Occipital lobe (tissue), 2 donors: ENCODE measurements around the gene IFT122. TPM values are rescaled to one million over a fixed set of nuclear protein-coding genes. Genes with fewer than 3 reads are reported as not detected.

Experiments used
- DNase-seq: peaks from one replicate; lab custom pipeline; 2025; lab: John Stamatoyannopoulos, UW
- total RNA-seq: library from RNA; depleted of rRNA; stranded (reverse); fragments of >200 nt; gene quantifications from one replicate; pipeline ENCODE4 v1.2.3, GENCODE V29; 2014

Gene IFT122
- total RNA-seq, 1 donor from 2014 or later: 23.7 TPM

DNA sequence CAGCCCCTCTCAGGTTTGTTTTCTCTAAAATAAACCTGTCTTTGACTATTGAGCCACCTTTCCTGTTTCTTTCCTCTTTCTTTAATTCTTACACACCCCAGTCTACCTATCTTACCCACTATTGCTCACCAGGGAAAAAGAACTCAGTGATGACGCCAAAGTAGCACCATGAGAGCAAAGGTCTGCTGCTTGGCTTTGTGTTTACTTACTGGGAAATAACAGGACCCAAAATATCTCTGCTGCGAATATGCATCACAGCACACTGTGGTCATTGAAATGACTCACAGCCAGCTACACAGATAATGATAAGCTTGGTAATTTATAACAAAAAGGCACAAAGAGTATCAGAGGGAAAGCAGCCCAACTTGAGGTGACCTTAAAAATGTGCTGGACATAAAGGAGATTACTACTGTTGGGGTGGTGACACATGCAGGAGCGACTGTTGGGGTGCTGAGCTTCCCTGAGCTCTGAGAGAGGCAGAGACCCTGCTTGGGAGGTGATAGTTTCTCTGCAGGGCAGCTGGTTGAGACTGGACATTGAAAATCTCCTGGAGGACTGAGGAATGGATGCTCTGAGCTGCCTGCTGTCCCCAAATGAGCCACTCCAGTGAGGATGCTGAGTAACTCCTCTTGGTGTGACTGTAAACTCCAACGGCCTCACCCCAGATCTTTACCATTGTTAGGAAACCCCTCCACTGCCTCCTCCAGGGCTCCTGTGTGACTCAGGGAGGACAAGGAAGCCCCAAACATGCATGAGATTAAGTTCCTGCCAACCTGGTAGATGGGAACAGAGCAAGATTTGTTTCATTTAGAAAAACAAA is 26.1 kb upstream of the IFT122 start:
- DNase-seq: no peak

DNA sequence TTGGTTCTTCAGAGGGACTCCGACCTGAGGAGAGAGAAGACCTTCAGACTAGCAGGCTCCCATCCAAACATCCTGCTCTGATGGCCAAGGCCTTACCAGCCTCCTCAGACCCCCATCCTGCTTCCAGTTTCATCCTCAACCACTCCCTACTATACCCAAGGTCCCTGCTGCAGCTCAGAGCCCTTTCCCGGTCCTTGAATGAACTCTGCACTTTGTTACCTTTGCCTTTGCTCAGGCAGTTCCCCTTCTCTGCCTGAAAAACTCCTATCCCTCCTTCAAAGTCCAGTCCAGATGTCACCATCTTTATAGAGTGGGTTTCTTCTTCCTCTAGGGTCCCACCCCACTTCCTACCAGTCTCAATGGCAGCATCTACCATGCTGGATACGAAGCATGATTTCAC is 24.6 kb upstream of the IFT122 start:
- DNase-seq: no peak

DNA sequence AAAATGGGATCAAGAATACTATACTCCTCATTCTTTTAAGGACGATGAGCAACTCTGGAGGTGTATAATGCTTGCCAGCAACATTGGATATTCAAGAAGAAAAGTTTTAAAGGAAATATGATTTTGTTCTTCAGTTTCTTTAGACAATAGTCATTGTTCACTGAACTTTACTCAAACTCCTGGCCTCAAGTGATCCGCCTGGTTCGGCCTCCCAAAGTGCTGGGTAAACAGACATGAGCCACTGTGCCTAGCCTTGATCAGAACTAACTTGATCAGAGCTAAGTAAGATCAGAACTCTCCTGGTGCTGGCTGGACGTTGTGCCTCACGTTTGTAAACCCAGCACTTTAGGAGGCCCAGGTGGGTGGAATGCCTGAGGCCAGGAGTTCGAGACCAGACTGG is 24.2 kb upstream of the IFT122 start:
- no peak for DNase-seq

DNA sequence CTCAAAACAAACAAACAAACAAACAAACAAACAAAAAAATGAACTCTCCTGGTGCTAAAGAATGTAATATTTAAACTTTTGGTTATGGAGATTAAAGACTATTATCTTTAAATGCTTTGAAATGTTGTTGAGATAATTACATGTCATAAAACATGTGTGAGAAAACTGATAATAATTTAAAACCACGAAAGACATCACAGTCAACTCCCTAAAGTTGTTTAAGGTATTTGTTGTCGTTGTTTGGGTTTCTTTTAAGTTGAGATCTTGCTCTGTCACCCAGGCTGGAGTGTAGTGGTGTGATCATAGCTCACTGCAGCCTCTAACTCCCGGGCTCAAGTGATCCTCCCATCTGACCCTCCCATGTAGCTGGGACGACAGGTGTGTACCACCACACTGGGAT is 23.6 kb upstream of the IFT122 start:
- no peak for DNase-seq

DNA sequence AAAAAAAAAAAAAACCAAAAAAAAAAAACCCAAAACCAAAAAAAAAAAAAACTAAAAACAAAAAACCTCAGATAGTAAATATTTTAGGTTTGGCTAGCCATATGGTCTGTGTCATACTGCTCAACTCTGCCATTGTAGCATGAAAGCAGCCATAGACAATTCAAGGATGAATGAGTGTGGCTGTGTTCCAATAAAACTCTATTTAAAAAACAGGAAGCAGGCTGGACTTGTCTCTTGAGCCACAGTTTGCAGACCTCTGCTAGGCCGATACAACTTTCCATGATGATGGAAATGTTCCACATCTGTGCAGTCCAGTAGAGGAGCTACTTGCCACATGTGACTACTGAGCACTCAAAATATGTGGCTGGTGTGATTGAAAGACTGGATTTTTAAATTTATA is 22.7 kb upstream of the IFT122 start:
- no peak for DNase-seq

DNA sequence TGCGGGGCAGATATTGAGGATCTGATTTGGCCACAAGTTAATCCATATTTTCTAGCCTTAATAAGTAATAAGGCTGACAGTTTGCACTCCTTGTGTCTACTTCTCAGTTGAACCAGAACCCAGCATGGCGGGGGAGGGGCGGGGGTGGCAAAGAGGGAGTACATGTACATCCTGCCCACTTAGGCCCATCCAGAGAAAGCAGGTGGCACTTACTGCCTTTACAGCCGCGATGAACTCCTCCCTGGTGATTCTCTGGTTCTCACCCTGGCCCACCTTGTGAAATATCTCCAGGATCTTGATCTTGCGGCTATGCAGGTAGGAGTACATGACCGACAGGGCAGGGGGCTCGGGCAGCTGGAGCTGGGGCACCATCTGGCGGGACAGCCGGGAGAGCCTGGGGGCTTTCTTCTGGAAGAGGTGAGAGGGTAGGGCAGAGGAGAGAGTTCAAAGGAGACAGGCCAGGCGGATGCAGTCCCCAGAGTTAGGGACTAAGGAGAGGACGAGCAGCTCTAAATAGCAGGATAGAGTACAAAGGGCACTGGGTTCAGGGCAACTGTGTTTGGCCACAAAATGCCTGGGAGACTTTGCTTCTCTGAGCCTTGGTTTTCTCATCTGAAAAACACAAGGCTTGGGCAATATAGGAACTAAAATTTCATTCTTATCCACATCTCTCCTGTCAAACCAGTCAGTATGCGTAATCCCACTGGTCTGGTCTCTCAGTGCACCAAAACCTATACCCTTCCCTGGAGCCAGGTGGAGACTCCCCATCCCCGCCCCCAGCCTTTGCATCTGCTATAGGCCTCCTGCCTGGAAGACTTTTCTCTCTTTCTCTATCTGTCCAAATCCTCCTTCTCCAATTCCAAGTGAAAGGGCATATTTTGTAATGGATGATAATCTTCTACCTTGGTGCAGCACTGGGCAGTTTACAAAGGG is 21.7 kb upstream of the IFT122 start:
- DNase-seq: no peak

DNA sequence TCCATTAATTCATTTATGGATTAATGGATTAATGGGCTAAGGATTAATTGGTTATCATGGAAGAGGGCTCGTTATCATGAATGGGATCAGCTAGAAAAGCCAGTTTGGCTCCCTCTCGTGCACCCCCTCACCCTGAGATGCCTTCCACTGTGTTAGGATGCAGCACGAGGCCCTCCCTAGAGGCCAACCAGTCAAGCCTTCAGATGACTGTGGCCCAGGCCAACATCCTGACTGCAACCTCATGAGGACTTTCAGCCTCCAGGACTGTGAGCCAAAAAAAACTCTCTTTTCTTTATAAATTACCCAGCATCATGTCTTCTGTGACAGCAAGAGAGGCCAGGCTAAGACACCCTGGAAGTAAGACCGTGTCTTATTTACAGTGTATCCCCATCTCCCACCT is 20.5 kb upstream of the IFT122 start:
- no peak for DNase-seq

DNA sequence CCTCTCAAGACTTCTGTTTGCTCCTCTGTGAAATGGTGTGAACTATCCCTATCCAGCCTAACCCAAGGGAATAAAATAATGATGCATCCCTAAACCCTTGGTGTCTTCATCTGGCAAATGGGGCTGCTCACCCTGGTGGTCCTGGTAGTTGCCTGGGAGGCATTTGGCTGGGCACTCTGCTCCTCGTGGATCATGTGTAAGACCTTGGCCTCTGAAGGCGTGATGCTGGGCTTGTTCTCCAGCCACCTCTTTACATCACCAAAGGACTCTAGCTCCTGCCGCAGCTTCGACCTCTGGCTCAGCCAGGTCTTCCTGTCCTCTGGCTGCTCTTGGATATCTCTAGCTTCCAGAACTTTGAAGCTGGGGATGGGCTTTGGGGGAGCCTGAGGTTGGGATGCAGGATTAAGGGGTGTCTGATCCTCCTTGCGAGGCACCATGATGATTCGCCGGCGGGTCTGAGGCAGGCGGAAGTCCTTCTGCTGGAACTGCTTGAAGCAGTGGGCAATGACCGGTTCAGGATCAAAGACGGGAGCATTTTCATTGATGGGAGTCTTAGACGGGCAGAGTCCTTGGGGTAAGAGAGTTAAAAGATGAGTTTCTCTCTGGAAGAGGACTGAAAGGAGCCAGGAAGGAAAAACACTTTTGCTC is 18.7 kb upstream of the IFT122 start:
- DNase-seq: no peak

DNA sequence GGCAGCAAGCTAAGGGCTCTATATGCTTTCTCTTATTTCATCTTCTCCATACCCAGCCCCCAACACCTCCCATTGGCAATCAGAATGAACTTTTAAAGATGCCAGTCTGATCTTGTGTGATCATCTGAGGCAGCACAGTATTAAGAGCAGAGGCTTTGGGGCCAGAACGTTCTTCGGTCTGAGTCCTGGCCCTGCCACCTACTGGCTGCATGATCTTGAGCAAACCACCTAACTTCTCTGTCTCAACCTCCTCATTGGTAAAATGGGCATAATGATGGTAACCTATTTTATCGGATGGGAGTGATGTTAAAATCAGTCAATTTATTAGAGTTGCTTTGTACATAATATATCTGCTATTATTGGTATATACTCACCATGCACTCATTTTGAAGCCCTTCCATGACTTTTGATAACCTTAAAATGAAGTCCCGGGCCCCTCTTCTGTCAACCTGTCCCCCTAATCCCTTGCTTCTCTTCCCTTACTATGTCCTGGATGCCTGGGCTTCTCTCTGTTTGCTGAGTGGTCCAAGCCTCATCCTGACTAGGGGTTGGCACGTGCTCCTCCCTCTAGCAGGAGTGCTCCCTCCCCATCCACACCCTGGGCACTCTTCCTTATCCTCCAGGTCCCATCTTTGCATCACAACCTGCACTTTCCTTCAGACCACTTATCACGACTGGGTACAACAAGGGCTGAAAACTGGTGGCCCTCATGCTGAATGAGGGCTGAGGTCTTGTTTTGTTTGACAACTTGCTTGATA is 17.9 kb upstream of the IFT122 start:
- no peak for DNase-seq

DNA sequence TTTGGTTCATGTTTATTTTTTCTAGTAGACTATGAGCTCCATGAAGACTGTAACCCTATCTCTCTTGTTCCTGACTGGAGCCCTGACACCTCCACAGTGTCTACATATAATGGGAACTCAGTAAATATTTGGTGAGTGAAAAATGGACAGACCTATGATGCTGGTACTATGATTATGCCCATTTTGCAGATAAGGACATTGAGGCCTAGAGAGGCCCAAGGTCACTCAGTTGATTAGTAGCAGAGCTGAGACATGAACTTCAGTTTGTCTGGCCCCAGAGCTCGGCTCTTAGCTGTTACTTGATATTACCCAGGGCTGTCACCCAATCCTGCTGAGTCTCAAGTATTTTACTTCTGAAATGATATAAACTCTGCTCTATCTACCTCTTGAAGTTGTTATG is 17.1 kb upstream of the IFT122 start:
- DNase-seq: no peak

DNA sequence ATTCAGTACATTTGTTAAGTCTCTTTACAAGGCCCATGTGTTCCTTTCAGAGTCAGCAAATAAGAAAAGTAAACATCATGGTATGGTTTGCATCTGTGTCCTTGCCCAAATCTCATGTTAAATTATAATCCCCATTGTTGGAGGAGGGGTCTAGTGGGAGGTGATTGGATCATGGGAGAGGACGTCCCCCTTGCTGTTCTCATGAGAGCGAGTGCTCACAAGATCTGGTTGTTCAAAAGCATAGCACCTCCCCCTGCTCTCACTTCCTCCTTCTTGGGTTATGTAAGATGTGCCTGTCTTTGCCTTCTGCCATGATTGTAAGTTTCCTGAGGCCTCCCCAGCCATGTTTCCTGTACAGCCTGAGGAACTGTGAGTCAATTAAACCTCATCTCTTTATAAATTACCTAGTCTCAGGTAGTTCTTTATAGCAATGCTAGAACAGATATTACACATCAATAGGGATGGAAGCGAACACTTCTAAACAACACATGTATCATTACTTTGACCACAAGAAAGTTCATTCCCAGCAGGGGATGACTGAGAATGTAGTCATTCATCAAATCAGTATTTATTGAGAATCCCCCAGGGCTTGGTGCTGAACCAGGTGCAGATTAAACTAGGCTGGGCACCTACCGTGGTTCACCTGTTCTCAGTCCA is 15.7 kb upstream of the IFT122 start:
- no peak for DNase-seq

DNA sequence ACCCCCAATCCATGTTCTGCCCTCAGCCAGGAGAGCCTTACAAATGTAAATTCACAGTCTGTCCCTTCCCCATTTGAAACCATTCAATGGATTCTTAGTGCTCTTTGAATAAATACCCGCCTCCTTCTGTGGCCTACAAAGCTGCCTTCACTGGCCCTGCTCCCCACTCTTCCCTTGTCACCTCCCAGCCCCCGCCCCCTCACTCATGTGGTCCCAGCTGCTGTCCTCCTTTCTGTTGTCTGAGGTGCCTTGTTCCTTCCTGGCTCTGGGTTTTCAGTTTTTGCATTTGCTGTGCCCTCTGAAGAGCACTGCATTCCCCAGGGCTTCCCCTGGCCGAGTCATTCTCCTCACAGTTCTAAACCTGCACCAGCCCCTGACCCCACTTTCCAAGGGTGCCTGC is 14.8 kb upstream of the IFT122 start:
- DNase-seq: peak; percentile 10

DNA sequence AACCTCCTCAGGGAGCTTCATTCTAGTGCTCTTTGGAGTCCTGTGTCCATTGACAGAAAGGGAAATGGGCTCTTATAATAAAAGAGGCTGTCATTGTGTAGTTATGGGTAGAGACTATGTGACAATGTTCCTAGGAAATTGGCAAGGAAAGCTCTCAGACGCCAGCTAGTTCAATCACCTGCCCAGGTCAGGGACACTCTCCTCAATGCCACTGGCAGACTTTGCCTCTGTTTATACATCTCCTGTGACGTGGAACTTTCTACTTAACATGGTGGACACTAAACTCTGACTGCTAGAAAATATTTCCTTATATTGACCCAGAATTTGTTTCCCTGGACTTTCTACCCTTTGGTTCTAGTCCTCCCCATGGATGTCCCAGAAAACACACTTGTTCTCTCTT is 14.4 kb upstream of the IFT122 start:
- DNase-seq: no peak

DNA sequence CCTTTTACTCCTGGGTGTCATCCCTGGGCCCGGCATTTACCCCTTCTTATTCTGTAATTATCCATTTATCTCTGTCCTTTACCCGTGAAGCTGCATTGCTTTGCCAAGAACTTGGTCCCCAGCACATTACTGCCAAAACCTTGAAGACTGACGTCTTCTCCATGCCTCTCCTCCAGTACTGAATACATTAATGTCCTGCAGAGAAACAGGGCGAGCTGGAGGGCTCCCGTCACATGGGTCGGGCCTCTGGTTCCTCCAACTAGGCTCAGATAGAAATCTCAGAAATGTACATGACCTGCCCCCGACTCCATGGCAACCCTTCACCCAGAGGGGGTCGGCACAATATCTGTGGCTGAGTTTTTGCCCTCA is 12.0 kb upstream of the IFT122 start:
- DNase-seq: no peak

DNA sequence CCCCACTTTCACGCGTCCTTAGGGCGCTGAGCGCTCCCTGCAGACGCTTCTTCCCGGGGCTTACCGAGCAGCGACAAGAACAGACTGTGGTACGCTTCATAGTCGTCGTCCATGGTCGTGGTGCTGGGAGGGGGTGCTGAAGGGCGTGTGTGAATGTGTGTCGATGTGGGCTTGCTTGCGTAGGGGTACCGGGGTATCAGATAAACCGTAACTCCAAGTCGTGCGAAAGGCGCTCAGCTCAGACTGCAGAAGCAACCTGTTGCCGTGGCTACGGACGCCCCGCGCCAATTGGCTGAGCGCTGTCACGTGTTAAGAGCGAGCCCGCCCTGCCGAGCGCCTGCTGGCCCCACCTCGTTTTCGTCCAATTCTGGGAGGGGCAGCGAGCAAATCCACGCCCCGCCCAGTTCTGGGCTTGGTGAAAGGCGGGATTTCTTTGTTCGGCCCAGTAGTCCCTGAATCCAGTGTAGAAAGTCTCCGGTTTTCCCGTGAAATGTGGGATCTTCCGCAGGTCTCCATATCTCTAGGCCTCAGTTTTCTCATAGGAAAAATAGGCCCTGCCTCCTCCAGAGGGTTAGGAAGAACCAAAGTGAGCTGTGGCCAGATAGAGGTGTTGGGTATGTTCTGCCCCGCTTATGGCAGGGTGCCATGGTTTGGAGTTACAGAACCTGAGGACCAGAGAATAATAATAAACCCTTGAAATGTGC is 11.5 kb upstream of the IFT122 start, which contains the start of gene EFCAB12:
Gene EFCAB12, minus strand, starts transcription at position 261 of the 704 bp plus-strand sequence. Its CDS starts 148 bp downstream, at position 113.
- peak; percentile 94 for DNase-seq

DNA sequence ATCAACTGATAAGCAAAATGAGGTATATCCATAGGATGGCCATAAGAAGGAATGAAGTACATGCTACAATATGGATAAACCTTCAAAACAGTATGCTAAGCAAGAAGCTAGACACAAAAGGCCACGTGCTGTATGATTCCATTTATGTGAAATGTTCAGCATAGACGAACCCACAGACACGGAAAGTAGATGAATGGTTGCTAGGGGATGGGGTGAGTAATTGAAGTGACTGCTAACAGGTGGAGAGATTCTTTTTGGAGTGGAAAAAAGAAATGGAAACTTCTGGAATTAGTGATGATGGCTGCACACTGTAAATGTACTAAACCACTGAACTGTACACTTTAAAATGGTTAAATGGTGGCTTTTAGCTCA is 11.0 kb upstream of the IFT122 start:
- DNase-seq: no peak

DNA sequence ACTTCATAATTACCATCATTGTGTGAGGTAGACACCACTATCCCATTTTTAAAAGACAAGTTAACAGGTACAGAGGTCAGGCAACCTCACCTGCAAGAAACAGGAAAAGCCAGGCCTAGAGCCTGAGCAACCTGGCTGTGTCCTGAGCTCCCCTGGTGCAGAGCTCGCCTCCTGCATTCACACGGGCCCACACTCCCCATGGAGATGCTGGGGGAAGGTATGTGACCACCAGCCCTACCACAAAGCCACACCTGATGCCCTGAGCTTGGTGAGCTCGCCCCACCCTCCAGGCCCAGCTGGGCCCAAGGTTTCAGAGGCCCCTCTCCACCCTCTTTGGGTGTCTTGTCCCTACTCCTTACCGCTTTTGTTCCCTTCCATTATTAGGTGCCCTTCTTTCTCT is 10.4 kb upstream of the IFT122 start:
- no peak for DNase-seq

DNA sequence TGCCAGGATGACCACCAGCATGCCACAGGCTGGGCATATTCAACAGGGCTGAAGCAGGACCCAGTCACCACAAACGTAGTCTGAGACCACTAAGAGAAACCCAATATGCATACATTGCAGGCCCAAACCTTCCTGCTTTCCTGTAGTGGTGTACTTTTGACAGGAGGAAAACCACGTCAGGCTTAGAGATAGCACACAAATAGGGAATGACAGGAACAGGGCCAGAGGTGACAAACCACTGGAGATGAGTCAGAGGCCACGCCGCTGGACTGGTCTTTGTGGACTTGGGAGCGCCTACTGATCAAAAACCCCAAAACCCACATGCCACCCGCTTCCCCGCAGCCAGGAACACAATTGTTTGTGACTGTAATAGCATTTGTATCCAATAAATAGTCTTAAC is 8.0 kb upstream of the IFT122 start:
- DNase-seq: no peak

DNA sequence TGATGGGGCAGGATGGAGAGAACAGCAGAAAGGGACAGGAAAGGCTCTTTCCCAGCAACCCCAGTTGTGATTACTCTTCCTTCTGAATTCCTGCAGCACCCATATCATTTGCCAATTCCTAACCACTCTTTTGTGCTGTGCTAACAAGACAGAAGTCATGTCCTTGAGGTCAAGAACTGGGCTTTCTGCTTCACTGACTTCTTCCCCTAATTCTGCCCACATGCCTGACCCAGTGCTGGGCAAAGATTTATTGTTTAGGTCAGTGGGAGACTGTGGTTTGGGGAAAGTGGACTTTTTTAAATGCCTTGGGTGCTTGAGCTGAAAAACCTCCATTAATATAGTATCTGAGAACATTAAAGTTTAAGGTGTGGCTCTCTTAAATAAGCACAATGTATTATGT is 7.4 kb upstream of the IFT122 start:
- DNase-seq: no peak

DNA sequence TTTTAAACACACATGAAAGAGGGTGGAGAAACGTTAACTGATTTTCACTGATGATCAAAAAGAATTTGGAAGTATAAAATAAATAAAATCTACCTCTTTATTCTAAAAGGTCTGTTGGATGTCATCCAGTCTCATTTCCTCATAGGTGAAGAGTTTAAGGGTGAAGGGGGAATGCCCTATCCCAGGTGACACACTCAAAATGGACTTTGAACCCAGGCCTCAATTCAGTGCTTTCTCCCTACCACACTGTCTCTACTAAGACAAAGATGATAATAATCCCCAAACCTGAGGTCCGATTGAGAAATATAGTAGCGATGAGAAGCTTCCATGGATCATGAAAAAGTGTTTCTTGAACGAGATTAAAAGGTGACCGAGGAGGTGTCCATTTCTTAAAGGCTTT is 6.5 kb upstream of the IFT122 start:
- no peak for DNase-seq
